HEK293T (cell line): ENCODE measurements around the gene HOXA3.

Experiments used
- ARNT ChIP-seq: fragments of 450-650 bp; IDR thresholded peaks from 2 replicates; pipeline ENCODE4 v1.6.1; 2017; ENCODE audit warnings: mild to moderate bottlenecking
- BHLHE40 ChIP-seq: fragments of 450-650 bp; IDR thresholded peaks from 2 replicates; pipeline ENCODE4 v1.6.1; 2016; ENCODE audit warnings: mild to moderate bottlenecking, moderate library complexity, borderline replicate concordance
- ELF4 ChIP-seq: fragments of 450-650 bp; IDR thresholded peaks from 2 replicates; pipeline ENCODE4 v1.6.1; 2017; ENCODE audit warnings: antibody characterized with exemption
- FOXA1 ChIP-seq: fragments of 450-650 bp; IDR thresholded peaks from 2 replicates; pipeline ENCODE4 v1.6.1; 2016; ENCODE audit warnings: mild to moderate bottlenecking
- FOXK2 ChIP-seq: fragments of 450-650 bp; IDR thresholded peaks from 2 replicates; pipeline ENCODE4 v1.6.1; 2016; ENCODE audit warnings: mild to moderate bottlenecking
- FOXM1 ChIP-seq: fragments of 450-650 bp; IDR thresholded peaks from 2 replicates; pipeline ENCODE4 v1.6.1; 2017; ENCODE audit warnings: mild to moderate bottlenecking, borderline replicate concordance
- HDGF ChIP-seq: fragments of 450-650 bp; IDR thresholded peaks from 2 replicates; pipeline ENCODE4 v1.6.1; 2017; ENCODE audit warnings: antibody characterized with exemption, borderline replicate concordance
- L3MBTL2 ChIP-seq: fragments of 450-650 bp; conservative IDR thresholded peaks from 2 replicates; pipeline ENCODE4 v1.6.1; 2016; ENCODE audit warnings: mild to moderate bottlenecking
- NFRKB ChIP-seq: fragments of 450-650 bp; IDR thresholded peaks from 2 replicates; pipeline ENCODE4 v1.6.1; 2016; ENCODE audit warnings: mild to moderate bottlenecking, moderate library complexity
- PKNOX1 ChIP-seq: fragments of 450-650 bp; IDR thresholded peaks from 2 replicates; pipeline ENCODE4 v1.6.1; 2016
- SP1 ChIP-seq: fragments of 450-650 bp; IDR thresholded peaks from 2 replicates; pipeline ENCODE4 v1.6.1; 2017
- SUZ12 ChIP-seq: fragments of 450-650 bp; IDR thresholded peaks from 2 replicates; pipeline ENCODE4 v1.6.1; 2016; ENCODE audit warnings: mild to moderate bottlenecking
- TARDBP ChIP-seq: fragments of 450-650 bp; IDR thresholded peaks from 2 replicates; pipeline ENCODE4 v1.6.1; 2016
- ZNF384 ChIP-seq: fragments of 450-650 bp; IDR thresholded peaks from 2 replicates; pipeline ENCODE4 v1.6.1; 2016

GRCh38 chr7:27172315-27172774 lies 20.0 kb upstream of the HOXA3 start:
- TF ChIP-seq SUZ12 (no peak), BHLHE40 (no peak), ELF4 (no peak), ZNF384 (no peak), FOXK2 (no peak), PKNOX1 (no peak), TARDBP (no peak), NFRKB (no peak), FOXA1 (no peak), ARNT (no peak), FOXM1 (no peak), SP1 (no peak), HDGF (no peak), L3MBTL2 (no peak)
